Keratinocyte (primary cell): ENCODE measurements around the gene E2F3. TPM values are rescaled to one million over a fixed set of nuclear protein-coding genes. Genes with fewer than 3 reads are reported as not detected.
"Not testable (repeated sequence)": the region's sequence is repeated elsewhere in the genome, so short reads cannot be mapped to it uniquely, and the experiment has no call there.

Experiments
- DNase-seq: peaks from one replicate; pipeline ENCODE4 v3.0.0-alpha.2; 2011; ENCODE audit warnings: low read depth, missing footprints, low spot score
- FAIRE-seq: peaks from 2 replicates; lab custom pipeline; 2011; peaks lifted over from hg19 to GRCh38; lab: Jason Lieb, UNC
- H2AFZ ChIP-seq: 2 replicates; pipeline ENCODE4 v1.6.0; 2012; ENCODE audit warnings: low read length, control low read depth, inconsistent platforms; ENCODE audit not compliant: control insufficient read depth
- H3K27ac ChIP-seq: 2 replicates; pipeline ENCODE4 v1.5.1; 2011; ENCODE audit warnings: low read length; ENCODE audit not compliant: control insufficient read depth, insufficient read depth
- H3K27me3 ChIP-seq: 3 replicates; pipeline ENCODE4 v1.6.0; 2011; ENCODE audit warnings: low read length; ENCODE audit not compliant: control insufficient read depth, insufficient read depth; ENCODE audit errors: extremely low read depth
- H3K36me3 ChIP-seq, 2 experiments: 2 replicates in 1 of 2; 3 replicates in 1 of 2; pipeline ENCODE4 v1.5.1; 2011; ENCODE audit warnings: low read length in 2 of 2, mild to moderate bottlenecking in 1 of 2; ENCODE audit not compliant: control insufficient read depth in 2 of 2, insufficient read depth in 2 of 2; ENCODE audit errors: extremely low read depth in 1 of 2
- H3K4me1 ChIP-seq: 3 replicates; pipeline ENCODE4 v1.5.1; 2011; ENCODE audit warnings: low read length; ENCODE audit not compliant: control insufficient read depth, insufficient read depth; ENCODE audit errors: extremely low read depth
- H3K4me2 ChIP-seq: 3 replicates; pipeline ENCODE4 v1.6.0; 2011; ENCODE audit warnings: low read depth, low read length; ENCODE audit not compliant: control insufficient read depth, insufficient read depth; ENCODE audit errors: extremely low read depth
- H3K4me3 ChIP-seq, 3 experiments: fragments of 200-600 bp in 1 of 3; sonication (generic) in 1 of 3; 2 replicates in 2 of 3; 3 replicates in 1 of 3; pipeline ENCODE4 v1.5.1; 2011 to 2016; ENCODE audit warnings: low read length in 3 of 3, mild to moderate bottlenecking in 3 of 3, control low read depth in 2 of 3, inconsistent platforms in 1 of 3, low read depth in 1 of 3, mixed read lengths in 1 of 3, mixed run types in 1 of 3, moderate library complexity in 1 of 3; ENCODE audit not compliant: control insufficient read depth in 2 of 3, insufficient read depth in 2 of 3; ENCODE audit errors: extremely low read depth in 1 of 3
- H3K79me2 ChIP-seq: 2 replicates; pipeline ENCODE4 v1.6.0; 2012; ENCODE audit warnings: low read length; ENCODE audit not compliant: control insufficient read depth, insufficient read depth
- H3K9ac ChIP-seq: 3 replicates; pipeline ENCODE4 v1.6.0; 2011; ENCODE audit warnings: low read length; ENCODE audit not compliant: control insufficient read depth, insufficient read depth; ENCODE audit errors: extremely low read depth
- H3K9me1 ChIP-seq: 3 replicates; pipeline ENCODE4 v1.6.0; 2011; ENCODE audit warnings: low read length; ENCODE audit not compliant: control insufficient read depth, insufficient read depth; ENCODE audit errors: extremely low read depth
- H3K9me3 ChIP-seq: 2 replicates; pipeline ENCODE4 v1.5.1; 2012; ENCODE audit warnings: low read depth, low read length; ENCODE audit not compliant: control insufficient read depth
- H4K20me1 ChIP-seq: 3 replicates; pipeline ENCODE4 v1.6.0; 2011; ENCODE audit warnings: low read length; ENCODE audit not compliant: control insufficient read depth, insufficient read depth; ENCODE audit errors: extremely low read depth
- EZH2 ChIP-seq: IDR thresholded peaks from one replicate; pipeline ENCODE4 v1.6.1; 2012; ENCODE audit warnings: inconsistent platforms, mild to moderate bottlenecking, low read length, moderate library complexity
- dilution Hi-C: fragments of 300-500 bp; cut with MboI; formaldehyde crosslinking; loops from one replicate; pipeline ENCODE4 v1.7.0; 2020; ENCODE audit warnings: low sequenced_read_pairs; ENCODE audit not compliant: extremely low pct_ligation_motif_present
- polyA plus RNA-seq, 5 experiments: library from polyadenylated mRNA; depleted of rRNA in 3 of 5; stranded (reverse) in 3 of 5; stranded (forward) in 1 of 5; unstranded in 1 of 5; fragments of >200 nt; gene quantifications; 1 replicate in 1 of 5; 2 replicates in 3 of 5; 3 replicates in 1 of 5; pipeline versions ENCODE4 v1.2.1 to v1.2.3, GENCODE V29; 2011 to 2012; ENCODE audit warnings: missing spikeins in 2 of 5, low read depth in 1 of 5, low replicate concordance in 1 of 5
- TF ChIP-seq, protein P1 (sequence below), 3 experiments: IDR thresholded peaks in 1 of 3; conservative IDR thresholded peaks in 1 of 3; optimal IDR thresholded peaks in 1 of 3; 2 replicates in 2 of 3; 3 replicates in 1 of 3; pipeline versions ENCODE3 to v1.5.1; 2011; ENCODE audit warnings: low read length in 3 of 3, mild to moderate bottlenecking in 3 of 3, moderate library complexity in 2 of 3, control low read depth in 1 of 3, inconsistent platforms in 1 of 3; ENCODE audit not compliant: insufficient read depth in 2 of 3; ENCODE audit errors: extremely low read depth in 1 of 3

The E2F3 gene
- polyA plus RNA-seq, 1 donor (not counting 4 experiments of a cell fraction or from before 2014, with no cell fraction given): 14.6 TPM

DNA sequence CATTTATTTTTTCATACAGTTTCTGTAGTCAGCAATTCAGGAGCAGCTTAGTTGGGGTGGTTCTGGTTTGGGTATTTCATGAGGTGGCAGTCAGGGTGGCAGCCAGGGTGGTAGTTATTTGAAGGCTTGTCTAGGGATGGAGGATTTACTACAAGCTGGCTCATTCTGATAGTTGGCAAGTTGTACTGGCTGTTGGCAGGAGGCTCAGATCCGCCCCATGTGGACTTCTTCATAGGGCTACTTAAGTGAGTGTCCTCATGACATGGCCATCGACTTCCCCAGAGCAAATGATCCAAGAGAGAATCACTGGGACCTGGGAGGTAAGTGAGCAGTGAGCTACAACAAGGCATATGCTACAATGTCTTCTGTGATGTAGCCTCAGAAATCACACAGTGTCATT is 110.2 kb downstream of the E2F3 start:
- no peaks in the 10 kb centered on the region for H3K36me3 ChIP-seq
- FAIRE-seq: no peak
- dilution Hi-C loops: no loop called here
- no peaks in the 10 kb centered on the region for H4K20me1 ChIP-seq
- H2AFZ ChIP-seq: no peak overlapping the region
- no peaks in the 10 kb centered on the region for H3K9me3 ChIP-seq
- H3K27me3 ChIP-seq: no peaks in the 10 kb centered on the region
- no peaks in the 10 kb centered on the region for H3K79me2 ChIP-seq
- no peak overlapping the region for H3K4me3 ChIP-seq
- no peak overlapping the region for H3K9ac ChIP-seq
- H3K4me2 ChIP-seq: no peak overlapping the region
- DNase-seq: no peak
- H3K4me1 ChIP-seq: peaks cover 9% of the 10 kb centered on the region
- TF ChIP-seq, protein P1, sequence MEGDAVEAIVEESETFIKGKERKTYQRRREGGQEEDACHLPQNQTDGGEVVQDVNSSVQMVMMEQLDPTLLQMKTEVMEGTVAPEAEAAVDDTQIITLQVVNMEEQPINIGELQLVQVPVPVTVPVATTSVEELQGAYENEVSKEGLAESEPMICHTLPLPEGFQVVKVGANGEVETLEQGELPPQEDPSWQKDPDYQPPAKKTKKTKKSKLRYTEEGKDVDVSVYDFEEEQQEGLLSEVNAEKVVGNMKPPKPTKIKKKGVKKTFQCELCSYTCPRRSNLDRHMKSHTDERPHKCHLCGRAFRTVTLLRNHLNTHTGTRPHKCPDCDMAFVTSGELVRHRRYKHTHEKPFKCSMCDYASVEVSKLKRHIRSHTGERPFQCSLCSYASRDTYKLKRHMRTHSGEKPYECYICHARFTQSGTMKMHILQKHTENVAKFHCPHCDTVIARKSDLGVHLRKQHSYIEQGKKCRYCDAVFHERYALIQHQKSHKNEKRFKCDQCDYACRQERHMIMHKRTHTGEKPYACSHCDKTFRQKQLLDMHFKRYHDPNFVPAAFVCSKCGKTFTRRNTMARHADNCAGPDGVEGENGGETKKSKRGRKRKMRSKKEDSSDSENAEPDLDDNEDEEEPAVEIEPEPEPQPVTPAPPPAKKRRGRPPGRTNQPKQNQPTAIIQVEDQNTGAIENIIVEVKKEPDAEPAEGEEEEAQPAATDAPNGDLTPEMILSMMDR (optimal IDR thresholded peaks at IDR 0.05 in 1 of 3, IDR thresholded peaks at IDR 0.05 in 1 of 3, conservative IDR thresholded peaks at IDR 0.05 in 1 of 3; ENCODE audit: extremely low read depth in 1 of 3, insufficient read depth in 2 of 3, low read length in 3 of 3): no peak
- TF ChIP-seq EZH2: no peak
- no peaks in the 10 kb centered on the region for H3K9me1 ChIP-seq
- no peak overlapping the region for H3K27ac ChIP-seq

DNA sequence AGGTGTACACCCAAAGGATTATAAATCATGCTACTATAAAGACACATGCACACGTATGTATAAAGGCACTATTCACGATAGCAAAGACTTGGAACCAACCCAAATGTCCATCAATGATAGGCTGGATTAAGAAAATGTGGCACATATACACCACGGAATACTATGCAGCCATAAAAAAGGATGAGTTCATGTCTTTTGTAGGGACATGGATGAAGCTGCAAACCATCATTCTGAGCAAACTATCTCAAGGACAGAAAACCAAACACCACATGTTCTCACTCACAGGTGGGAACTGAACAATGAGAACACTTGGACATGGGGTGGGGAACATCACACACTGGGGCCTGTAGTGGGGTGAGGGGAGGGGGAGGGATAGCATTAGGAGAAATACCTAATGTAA is 123.5 kb downstream of the E2F3 start:
- dilution Hi-C loops, H3K9me1 ChIP-seq, H3K4me2 ChIP-seq, FAIRE-seq, H2AFZ ChIP-seq, H4K20me1 ChIP-seq, H3K27ac ChIP-seq, DNase-seq, H3K27me3 ChIP-seq, H3K9ac ChIP-seq, H3K4me1 ChIP-seq, H3K36me3 ChIP-seq, H3K4me3 ChIP-seq, H3K79me2 ChIP-seq, H3K9me3 ChIP-seq: not testable (repeated sequence)

DNA sequence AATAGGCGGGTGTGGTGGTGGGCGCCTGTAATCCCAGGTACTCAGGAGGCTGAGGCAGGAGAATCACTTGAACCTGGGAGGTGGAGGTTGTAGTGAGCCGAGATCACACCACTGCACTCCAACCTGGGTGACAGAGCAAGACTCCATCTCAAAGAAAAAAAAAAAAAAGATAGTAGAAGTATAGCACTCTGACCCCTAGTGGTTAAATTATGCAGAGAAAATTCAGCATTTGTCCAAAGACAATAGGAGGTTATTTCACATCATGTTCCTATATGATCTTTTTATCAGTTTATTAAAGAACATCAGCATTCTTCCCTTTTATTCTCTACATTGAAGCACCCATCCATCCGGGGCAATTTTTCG is 127.4 kb downstream of the E2F3 start:
- H3K9me3 ChIP-seq, H3K4me2 ChIP-seq, H4K20me1 ChIP-seq, H3K27me3 ChIP-seq, H3K9me1 ChIP-seq, H3K9ac ChIP-seq, dilution Hi-C loops, DNase-seq, FAIRE-seq, H3K27ac ChIP-seq, H3K79me2 ChIP-seq, H3K36me3 ChIP-seq, H2AFZ ChIP-seq, H3K4me1 ChIP-seq, H3K4me3 ChIP-seq: not testable (repeated sequence)
- TF ChIP-seq, protein P1 (optimal IDR thresholded peaks at IDR 0.05 in 1 of 3, IDR thresholded peaks at IDR 0.05 in 1 of 3, conservative IDR thresholded peaks at IDR 0.05 in 1 of 3; ENCODE audit: extremely low read depth in 1 of 3, insufficient read depth in 2 of 3, low read length in 3 of 3): peak in 2 of 3 experiments; percentile 18 to 36
